ENCODE data around the gene STK38L.

STK38L gene

DNA sequence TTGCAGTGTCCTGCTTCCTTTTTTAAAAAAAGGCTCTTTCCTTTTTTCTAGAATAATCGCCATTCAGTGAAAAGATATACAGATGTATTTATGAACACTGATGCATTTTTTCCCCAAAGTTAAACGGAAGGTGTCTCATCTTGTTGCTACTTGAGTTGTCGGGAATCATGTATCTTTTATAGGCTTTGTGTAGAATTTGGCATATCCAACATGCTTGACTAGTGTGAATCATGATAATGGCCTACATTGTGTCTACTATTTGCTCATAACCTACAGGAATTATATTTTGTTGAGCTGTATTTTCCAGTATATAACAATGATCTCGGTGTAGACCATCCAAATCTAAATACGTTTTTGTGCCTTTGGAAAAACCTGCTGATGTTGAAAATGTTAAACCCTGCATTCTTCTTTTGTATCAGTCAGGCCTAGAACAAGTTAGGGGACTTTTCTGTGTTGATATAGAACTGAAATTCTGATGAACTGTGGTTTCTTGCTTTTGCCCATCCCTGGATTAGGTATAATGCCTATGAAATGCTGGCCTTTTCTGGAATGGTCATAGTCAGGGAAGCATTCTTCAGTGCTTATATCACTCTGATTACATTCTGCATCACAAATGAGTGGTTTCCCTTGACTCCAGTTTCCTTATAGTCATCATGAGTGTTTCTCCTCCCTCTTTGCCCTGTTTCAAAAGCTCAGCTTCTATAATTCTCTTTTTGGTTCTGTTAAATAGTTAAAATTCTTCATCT lies 99.3 kb downstream of the STK38L start:
- no peak for DNase-seq (ENCODE audit: extremely low read depth in 1 of 2, low read depth in 1 of 2)

DNA sequence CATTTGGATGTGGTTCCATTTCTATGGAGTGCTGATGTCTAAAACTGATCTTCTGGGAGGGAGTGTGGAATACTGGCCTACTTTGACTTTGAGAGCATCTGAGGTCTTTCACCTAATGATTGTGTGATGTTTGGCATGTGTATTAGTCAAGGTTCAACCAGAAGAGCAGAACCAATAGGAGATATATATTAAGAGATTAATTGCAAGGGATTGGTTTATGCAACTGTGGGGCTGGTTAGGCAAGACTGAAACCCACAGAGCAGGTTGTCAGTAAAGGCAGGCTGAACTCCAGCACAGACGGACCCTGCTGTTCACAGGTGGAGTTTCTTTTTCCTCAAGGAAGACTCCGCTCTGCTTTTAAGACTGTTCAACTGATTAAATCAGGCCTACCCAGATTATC lies 100.2 kb downstream of the STK38L start:
- DNase-seq (ENCODE audit: extremely low read depth in 1 of 2, low read depth in 1 of 2): no peak

DNA sequence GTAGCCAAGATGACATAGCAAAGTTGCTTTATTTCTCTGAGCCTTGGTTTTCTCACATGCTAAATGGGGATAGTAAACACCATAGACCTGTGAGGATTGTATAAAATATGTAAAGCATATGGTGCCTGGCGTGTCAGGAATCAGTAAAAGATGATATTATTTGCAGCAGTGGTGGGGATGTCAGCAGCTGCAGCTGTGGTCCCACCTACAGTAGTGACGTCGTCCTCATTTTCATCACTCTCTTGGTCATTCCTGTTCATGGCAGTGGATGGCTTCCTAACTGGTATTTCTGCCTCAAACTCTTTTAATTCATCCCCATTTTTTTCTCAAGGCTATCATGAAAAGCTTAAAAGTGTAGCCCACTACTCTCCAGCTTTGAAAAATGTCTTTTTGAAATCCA lies 100.7 kb downstream of the STK38L start:
- DNase-seq (ENCODE audit: extremely low read depth in 1 of 2, low read depth in 1 of 2): no peak

DNA sequence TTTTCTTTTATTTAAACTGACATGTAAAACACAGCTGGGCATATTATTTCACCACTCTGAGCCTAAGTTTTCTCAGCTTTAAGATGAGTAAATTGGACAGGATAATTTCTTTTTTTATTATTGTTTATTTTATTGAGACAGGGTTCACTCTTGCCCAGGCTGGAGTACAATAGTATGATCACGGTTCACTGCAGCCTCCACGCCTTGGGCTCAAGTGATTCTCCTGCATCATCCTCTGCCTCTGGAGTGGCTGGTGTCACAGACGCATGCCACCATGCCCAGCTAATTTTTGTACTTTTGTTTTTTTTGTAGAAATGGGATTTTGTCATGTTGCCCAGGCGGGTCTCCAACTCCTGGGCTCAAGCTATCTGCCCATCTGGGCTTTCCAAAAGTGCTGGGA lies 101.3 kb downstream of the STK38L start:
- DNase-seq (ENCODE audit: extremely low read depth in 1 of 2, low read depth in 1 of 2): no peak

DNA sequence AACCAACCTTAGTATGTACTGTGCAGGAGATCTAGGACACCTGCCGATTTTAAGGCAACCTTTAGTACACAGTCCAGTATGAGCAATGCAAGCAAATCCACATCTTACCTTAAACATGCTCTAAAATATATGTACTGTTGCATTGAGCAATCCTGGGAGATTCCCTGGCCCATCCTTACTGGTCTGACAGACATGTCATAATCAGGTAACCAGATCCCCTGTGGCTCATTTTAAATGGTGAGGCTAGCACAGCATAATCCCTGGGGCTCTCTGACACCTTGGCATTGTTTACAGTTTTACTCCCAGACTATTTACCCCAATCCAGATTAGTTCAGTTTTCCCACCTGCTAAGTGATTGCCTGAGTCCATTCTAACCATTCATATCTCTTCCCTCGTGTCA lies 103.7 kb downstream of the STK38L start:
- DNase-seq (ENCODE audit: extremely low read depth in 1 of 2, low read depth in 1 of 2): no peak

DNA sequence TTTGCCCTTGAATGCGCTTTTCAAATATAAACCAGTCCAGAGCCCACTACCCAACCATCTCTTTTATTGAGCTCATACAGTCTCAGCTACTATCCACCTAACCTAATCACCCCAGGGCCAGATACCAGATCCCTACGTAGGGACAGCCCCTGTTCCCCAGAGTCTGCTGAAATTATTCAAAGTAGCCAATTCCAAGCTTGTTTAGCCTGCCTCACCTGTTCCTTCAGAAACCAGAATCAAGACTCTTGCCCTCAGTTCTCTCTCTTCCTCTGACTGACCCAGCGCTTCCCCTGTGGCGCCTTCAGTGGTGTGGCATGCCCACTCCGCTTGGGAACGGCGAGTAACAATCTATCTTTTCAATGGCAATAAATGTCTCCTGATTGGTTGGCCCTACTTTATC lies 107.4 kb downstream of the STK38L start:
- DNase-seq (ENCODE audit: extremely low read depth in 1 of 2, low read depth in 1 of 2): no peak

DNA sequence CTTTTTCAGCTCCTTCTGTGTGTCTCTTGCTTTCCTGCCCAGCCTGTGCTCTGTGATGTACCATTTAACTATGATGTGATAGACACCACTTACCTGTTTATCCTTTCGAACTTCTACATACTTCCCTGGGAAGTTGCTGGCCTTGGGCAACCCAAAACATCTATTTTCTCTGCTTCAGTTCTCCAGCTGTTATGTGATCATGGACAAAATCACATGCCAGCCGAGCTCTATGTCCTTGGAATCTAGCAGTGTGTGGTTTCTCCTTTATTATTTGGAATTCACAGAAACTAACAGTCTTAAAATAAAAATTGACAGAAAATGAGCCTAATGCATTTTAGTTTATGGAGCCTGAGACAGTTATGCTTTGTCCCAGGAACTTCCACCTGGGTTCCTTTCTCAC lies 111.4 kb downstream of the STK38L start:
- DNase-seq (ENCODE audit: extremely low read depth in 1 of 2, low read depth in 1 of 2): no peak

DNA sequence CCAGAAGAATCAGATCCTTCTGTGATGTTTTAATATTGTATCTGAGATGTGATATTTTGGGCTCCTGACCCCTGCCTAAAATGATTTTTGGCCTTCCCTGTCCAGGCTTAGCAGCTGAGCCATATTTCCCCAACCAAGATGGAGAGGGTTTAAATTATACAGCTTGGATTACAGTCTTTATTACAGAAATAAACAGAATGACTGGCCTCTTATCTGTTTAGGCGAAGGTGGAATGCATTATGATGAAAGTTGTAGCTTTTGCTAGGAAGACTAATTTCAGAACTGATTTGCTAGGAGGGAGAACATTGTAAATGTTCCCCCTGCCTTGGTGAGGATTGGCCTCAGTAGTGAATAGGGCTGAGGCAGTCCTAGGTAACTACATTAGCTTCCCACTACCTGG lies 111.9 kb downstream of the STK38L start:
- no peak for DNase-seq (ENCODE audit: extremely low read depth in 1 of 2, low read depth in 1 of 2)

DNA sequence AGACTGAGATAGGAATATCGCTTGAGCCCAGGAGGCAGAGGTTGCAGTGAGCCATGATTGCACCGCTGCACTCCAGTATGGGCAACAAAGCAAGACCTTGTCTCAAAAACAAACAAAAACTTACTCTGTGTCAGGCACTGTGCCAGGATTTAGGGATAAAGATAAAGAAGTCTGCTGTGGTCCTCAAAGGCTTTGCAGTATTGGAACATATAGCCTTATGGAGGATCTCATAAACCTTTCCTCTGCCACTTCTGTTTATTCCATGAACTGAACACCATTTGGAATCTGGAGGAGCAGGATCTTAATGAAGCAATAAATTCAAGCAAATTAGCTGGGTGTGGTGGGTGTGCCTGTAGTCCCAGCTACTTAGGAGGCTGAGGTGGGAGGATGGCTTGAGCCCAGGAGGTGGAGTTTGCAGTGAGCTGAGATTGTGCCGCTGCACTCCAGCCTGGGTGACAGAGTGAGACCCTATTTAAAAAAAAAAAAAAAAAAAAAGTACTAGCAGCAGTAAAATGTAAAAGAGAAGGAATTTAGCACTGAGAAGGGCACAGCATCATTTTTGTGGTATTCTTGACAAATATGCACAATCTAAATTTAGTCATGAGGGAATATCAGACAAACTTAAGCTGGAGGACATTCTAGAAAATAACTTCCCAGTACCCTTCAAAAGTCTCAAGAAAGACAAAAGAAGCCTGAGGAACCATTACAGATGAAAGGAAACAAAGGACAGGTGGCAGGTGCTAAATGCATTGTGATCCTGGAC lies 115.7 kb downstream of the STK38L start:
- DNase-seq (ENCODE audit: extremely low read depth in 1 of 2, low read depth in 1 of 2): no peak

DNA sequence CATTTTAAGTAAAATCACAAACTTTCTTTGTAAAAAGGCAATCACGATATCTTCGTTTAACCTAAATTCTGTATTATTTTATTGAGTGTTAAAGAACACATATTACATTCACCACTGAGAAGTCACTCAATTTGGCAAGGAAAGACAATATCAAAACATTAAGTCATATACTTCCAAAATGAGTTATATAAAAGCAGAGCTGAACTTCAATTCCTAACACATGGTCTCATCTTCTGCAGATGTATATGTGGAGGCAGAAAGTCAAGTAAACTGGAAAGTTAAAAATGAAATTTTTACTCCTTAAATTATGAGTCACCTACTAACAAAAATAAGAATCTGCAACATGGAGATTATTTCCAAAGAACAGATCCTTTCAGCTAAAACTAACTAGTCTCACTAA lies 117.3 kb downstream of the STK38L start:
- DNase-seq (ENCODE audit: extremely low read depth in 1 of 2, low read depth in 1 of 2): no peak

DNA sequence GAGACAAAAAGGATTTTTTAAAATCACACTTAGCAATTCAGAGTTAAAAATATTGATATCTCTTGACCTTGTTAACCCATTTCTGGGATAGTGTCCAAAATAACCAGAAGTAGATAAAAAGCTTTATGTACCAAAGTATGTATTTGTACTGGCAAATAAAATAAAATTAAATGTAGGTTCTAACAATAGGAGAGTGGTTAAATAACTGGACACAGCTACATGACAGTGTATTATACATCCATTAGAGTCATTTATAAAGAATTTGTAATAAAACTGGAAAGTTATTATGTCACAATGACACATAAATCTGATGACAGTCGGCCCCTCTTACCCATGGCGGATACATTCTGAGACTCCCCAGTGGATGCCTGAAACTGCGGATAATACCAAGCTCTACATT lies 122.5 kb downstream of the STK38L start:
- DNase-seq (ENCODE audit: extremely low read depth in 1 of 2, low read depth in 1 of 2): no peak

DNA sequence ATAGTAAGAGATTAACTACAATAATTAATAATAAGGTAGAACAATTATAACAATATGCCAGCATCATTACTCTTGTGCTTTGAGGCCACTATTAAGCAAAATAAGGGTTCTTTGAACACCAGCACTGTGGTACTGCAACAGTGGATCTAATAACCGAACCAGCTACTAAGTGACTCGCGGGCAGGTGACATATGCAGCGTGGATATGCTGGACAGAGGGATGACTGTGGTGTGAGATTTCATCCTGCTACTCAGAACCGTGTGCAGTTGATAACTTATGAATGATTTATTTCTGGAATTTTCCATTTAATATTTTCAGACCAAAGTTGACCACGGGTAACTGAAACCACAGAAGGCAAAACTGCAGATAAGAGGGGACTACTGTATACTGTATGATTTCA lies 123.0 kb downstream of the STK38L start:
- DNase-seq (ENCODE audit: extremely low read depth in 1 of 2, low read depth in 1 of 2): no peak

Data from stimulated activated CD8-positive, alpha-beta memory T cell treated with anti-CD3 and anti-CD28 coated beads, Interleukin-7, amount 100 ng/mL, for 48 hours (primary cell).